H9 (cell line): ENCODE data around the gene PRR7. TPM values are rescaled to one million over a fixed set of nuclear protein-coding genes. Genes with fewer than 3 reads are reported as not detected.
"Not testable (repeated sequence)": the region's sequence is repeated elsewhere in the genome, so short reads cannot be mapped to it uniquely, and the experiment has no call there.

Experiments used
- DNase-seq: peaks from one replicate; pipeline ENCODE4 v3.0.0-alpha.2; 2017
- H2AFZ ChIP-seq: one replicate; pipeline ENCODE4 v1.6.1; 2013; ENCODE audit warnings: mild to moderate bottlenecking, low read length, control low read depth, moderate library complexity
- H2AK5ac ChIP-seq: 2 replicates; pipeline ENCODE4 v1.6.1; 2013; ENCODE audit warnings: low read length, control low read depth, mixed read lengths; ENCODE audit not compliant: insufficient read length
- H2BK120ac ChIP-seq: one replicate; pipeline ENCODE4 v1.6.1; 2013; ENCODE audit warnings: low read depth, mild to moderate bottlenecking, low read length, control low read depth, inconsistent platforms; ENCODE audit not compliant: poor library complexity, severe bottlenecking
- H2BK12ac ChIP-seq: 2 replicates; pipeline ENCODE4 v1.6.1; 2013; ENCODE audit warnings: low read length, control low read depth, mixed read lengths, low read depth; ENCODE audit not compliant: insufficient read length
- H2BK15ac ChIP-seq: 2 replicates; pipeline ENCODE4 v1.6.1; 2013; ENCODE audit warnings: low read depth, low read length, control low read depth
- H2BK20ac ChIP-seq: one replicate; pipeline ENCODE4 v1.6.1; 2013; ENCODE audit warnings: low read depth, mild to moderate bottlenecking, low read length, control low read depth, inconsistent platforms; ENCODE audit not compliant: poor library complexity, severe bottlenecking
- H2BK5ac ChIP-seq: 2 replicates; pipeline ENCODE4 v1.6.1; 2013; ENCODE audit warnings: low read length, control low read depth, mixed read lengths; ENCODE audit not compliant: insufficient read length
- H3K14ac ChIP-seq: 2 replicates; pipeline ENCODE4 v1.6.1; 2013; ENCODE audit warnings: low read length, control low read depth; ENCODE audit not compliant: insufficient read depth
- H3K18ac ChIP-seq: 2 replicates; pipeline ENCODE4 v1.6.1; 2013; ENCODE audit warnings: low read depth, mild to moderate bottlenecking, mixed read lengths, low read length, control low read depth; ENCODE audit not compliant: insufficient read length
- H3K23ac ChIP-seq: 2 replicates; pipeline ENCODE4 v1.6.1; 2013; ENCODE audit warnings: low read length, control low read depth, mixed read lengths, low read depth; ENCODE audit not compliant: insufficient read length
- H3K23me2 ChIP-seq: 2 replicates; pipeline ENCODE4 v1.6.1; 2013; ENCODE audit warnings: low read depth, mild to moderate bottlenecking, mixed read lengths, low read length, control low read depth; ENCODE audit not compliant: insufficient read length, poor library complexity, severe bottlenecking
- H3K27ac ChIP-seq: 2 replicates; pipeline ENCODE4 v1.5.1; 2013; ENCODE audit warnings: low read length, control low read depth, mixed read lengths, low read depth; ENCODE audit not compliant: insufficient read length
- H3K27me3 ChIP-seq: 2 replicates; pipeline ENCODE4 v1.6.1; 2013; ENCODE audit warnings: low read length, control low read depth, inconsistent platforms; ENCODE audit not compliant: insufficient read depth
- H3K4ac ChIP-seq: 2 replicates; pipeline ENCODE4 v1.6.1; 2013; ENCODE audit warnings: low read depth, mild to moderate bottlenecking, control low read depth, inconsistent platforms, low read length, moderate library complexity
- H3K4me1 ChIP-seq: 2 replicates; pipeline ENCODE4 v1.6.1; 2013; ENCODE audit warnings: low read length, control low read depth, inconsistent platforms; ENCODE audit not compliant: insufficient read depth
- H3K4me2 ChIP-seq: 2 replicates; pipeline ENCODE4 v1.6.1; 2013; ENCODE audit warnings: low read length, control low read depth, mixed read lengths; ENCODE audit not compliant: insufficient read length, insufficient read depth
- H3K56ac ChIP-seq: 2 replicates; pipeline ENCODE4 v1.6.1; 2013; ENCODE audit warnings: low read depth, mild to moderate bottlenecking, mixed read lengths, low read length, control low read depth; ENCODE audit not compliant: insufficient read length
- H3K79me1 ChIP-seq: 2 replicates; pipeline ENCODE4 v1.6.1; 2013; ENCODE audit warnings: low read depth, mild to moderate bottlenecking, moderate library complexity, low read length, control low read depth, inconsistent platforms; ENCODE audit not compliant: insufficient read depth, poor library complexity, severe bottlenecking
- H3K79me2 ChIP-seq: 2 replicates; pipeline ENCODE4 v1.6.1; 2013; ENCODE audit warnings: low read length, control low read depth, inconsistent platforms; ENCODE audit not compliant: insufficient read depth
- H3K9ac ChIP-seq: 2 replicates; pipeline ENCODE4 v1.6.1; 2013; ENCODE audit warnings: low read length, control low read depth, mixed read lengths; ENCODE audit not compliant: insufficient read length; ENCODE audit errors: extremely low read depth
- H3K9me3 ChIP-seq: one replicate; pipeline ENCODE4 v1.6.1; 2013; ENCODE audit warnings: low read depth, low read length, inconsistent platforms; ENCODE audit not compliant: control insufficient read depth
- H3T11ph ChIP-seq: one replicate; pipeline ENCODE4 v1.6.1; 2013; ENCODE audit warnings: mild to moderate bottlenecking, low read length, control low read depth, inconsistent platforms
- H4K20me1 ChIP-seq: one replicate; pipeline ENCODE4 v1.6.1; 2013; ENCODE audit not compliant: control insufficient read depth, insufficient read length, insufficient read depth
- H4K5ac ChIP-seq: 2 replicates; pipeline ENCODE4 v1.6.1; 2013; ENCODE audit warnings: low read depth, mild to moderate bottlenecking, mixed read lengths, low read length, control low read depth; ENCODE audit not compliant: insufficient read length
- H4K8ac ChIP-seq: replicated peaks from 2 replicates; pipeline ENCODE4 v1.6.1; 2013; ENCODE audit warnings: low read length, control low read depth, mixed read lengths, low read depth; ENCODE audit not compliant: insufficient read length
- H4K91ac ChIP-seq: 2 replicates; pipeline ENCODE4 v1.6.1; 2013; ENCODE audit warnings: low read depth, mild to moderate bottlenecking, moderate library complexity, mixed read lengths, low read length, control low read depth; ENCODE audit not compliant: insufficient read length
- H3K27ac Mint-ChIP-seq, 3 experiments: 2 replicates in 2 of 3; 3 replicates in 1 of 3; pipeline ENCODE4 v1.8.0; 2020 to 2021; ENCODE audit warnings: mixed read lengths in 3 of 3, mild to moderate bottlenecking in 1 of 3, moderate library complexity in 1 of 3
- H3K27me3 Mint-ChIP-seq: 2 replicates; pipeline ENCODE4 v1.8.0; 2021; ENCODE audit warnings: low read depth, mild to moderate bottlenecking, moderate library complexity, mixed read lengths
- H3K36me3 Mint-ChIP-seq, 3 experiments: 2 replicates in 2 of 3; 3 replicates in 1 of 3; pipeline ENCODE4 v1.8.0; 2020 to 2021; ENCODE audit warnings: low read depth in 3 of 3, mixed read lengths in 3 of 3; ENCODE audit not compliant: insufficient read depth in 1 of 3
- H3K4me1 Mint-ChIP-seq, 2 experiments: 2 replicates each; pipeline ENCODE4 v1.8.0; 2020; ENCODE audit warnings: mixed read lengths in 2 of 2
- H3K4me3 Mint-ChIP-seq, 2 experiments: 2 replicates in 1 of 2; 3 replicates in 1 of 2; pipeline ENCODE4 v1.8.0; 2020 to 2021; ENCODE audit warnings: mild to moderate bottlenecking in 2 of 2, mixed read lengths in 2 of 2, moderate library complexity in 1 of 2
- H3K9me3 Mint-ChIP-seq, 2 experiments: 2 replicates in 1 of 2; 3 replicates in 1 of 2; pipeline ENCODE4 v1.8.0; 2020; ENCODE audit warnings: mild to moderate bottlenecking in 2 of 2, mixed read lengths in 2 of 2, moderate library complexity in 1 of 2
- CTCF ChIP-seq: fragments of 200-600 bp; sonication (generic); conservative IDR thresholded peaks from 3 replicates; pipeline ENCODE4 v1.8.0; 2021; ENCODE audit warnings: antibody characterized with exemption, mild to moderate bottlenecking
- WGBS: extraction: QIAGEN DNeasy Blood & Tissue Kit; methylation state at CpG from one replicate; pipeline ENCODE4 v1.1.7; 2013; ENCODE audit warnings: missing lambda C conversion rate, low lambda C conversion rate, mixed read lengths; ENCODE audit not compliant: insufficient read length; ENCODE audit errors: extremely low coverage; 5-methylcytosine and 5-hydroxymethylcytosine counted together
- total RNA-seq: library from RNA; stranded (reverse); gene quantifications from 2 replicates; pipeline ENCODE4 v1.2.1, GENCODE V29; 2021

The PRR7 gene
- total RNA-seq, 1 experiment from 2014 or later, result 9.6 TPM

GRCh38 chr5:177419046-177419445, 27.6 kb upstream of the PRR7 start:
- Histone ChIP-seq H3K79me2 (no peaks in the 10 kb centered on the region), H3K56ac (no peak overlapping the region), H4K20me1 (no peaks in the 10 kb centered on the region), H3K23ac (no peak overlapping the region), H4K91ac (no peak overlapping the region), H3K14ac (no peak overlapping the region), H3K79me1 (no peaks in the 10 kb centered on the region), H2BK120ac (no peak overlapping the region), H3K27me3 (no peaks in the 10 kb centered on the region), H3K4me1 (no peaks in the 10 kb centered on the region), H3K9me3 (no peaks in the 10 kb centered on the region), H2AK5ac (no peak overlapping the region), H4K5ac (no peak overlapping the region), H3K27ac (no peak overlapping the region), H3K9ac (no peak overlapping the region), H2BK5ac (no peak overlapping the region), H3T11ph (no peak overlapping the region), H4K8ac (no peak overlapping the region), H3K4ac (no peak overlapping the region), H2BK12ac (no peak overlapping the region), H3K18ac (no peak overlapping the region), H2BK15ac (no peak overlapping the region), H3K4me2 (no peak overlapping the region), H2AFZ (no peak overlapping the region), H2BK20ac (no peak overlapping the region), H3K23me2 (no peaks in the 10 kb centered on the region)
- H3K36me3 Mint-ChIP-seq, result no peaks in the 10 kb centered on the region; a peak in 1 of 7 replicates
- peaks cover 4 to 7% of the 10 kb centered on the region in 2 experiments; a peak in 3 of 4 replicates for H3K4me1 Mint-ChIP-seq
- no peak overlapping the region; a peak in 1 of 5 replicates for H3K4me3 Mint-ChIP-seq
- H3K9me3 Mint-ChIP-seq, result no peaks in the 10 kb centered on the region; a peak in 1 of 5 replicates
- peaks cover 14% of the 10 kb centered on the region for H3K27me3 Mint-ChIP-seq
- DNase-seq, result no peak
- no CpG with 5 or more reads among the region's 3 CpGs for WGBS
- TF ChIP-seq CTCF, result no peak
- no peak overlapping the region for H3K27ac Mint-ChIP-seq

- not testable (repeated sequence) for H3K27ac ChIP-seq, H2AK5ac ChIP-seq, H3K23ac ChIP-seq, H3K79me1 ChIP-seq, H3K9ac ChIP-seq, H3K4me3 Mint-ChIP-seq, H4K91ac ChIP-seq, H3K4me1 ChIP-seq, H3K9me3 ChIP-seq, H3K18ac ChIP-seq, H4K5ac ChIP-seq, H2BK5ac ChIP-seq, H2BK120ac ChIP-seq, H3K4me2 ChIP-seq, H3K27ac Mint-ChIP-seq, H3K56ac ChIP-seq, H3K36me3 Mint-ChIP-seq, DNase-seq, H4K8ac ChIP-seq, H4K20me1 ChIP-seq, H3K9me3 Mint-ChIP-seq, H2AFZ ChIP-seq, H2BK15ac ChIP-seq, H3K4me1 Mint-ChIP-seq, H3K27me3 ChIP-seq, H2BK20ac ChIP-seq, H3K79me2 ChIP-seq, H2BK12ac ChIP-seq, H3T11ph ChIP-seq, H3K14ac ChIP-seq, H3K4ac ChIP-seq, H3K23me2 ChIP-seq
- peaks cover 13% of the 10 kb centered on the region for H3K27me3 Mint-ChIP-seq
- no CpG with 5 or more reads among the region's 7 CpGs for WGBS
These were observed 26.1 kb upstream of the PRR7 start for GRCh38 chr5:177420472-177420871.
